ENCODE measurements around the gene RAB5B.

- TF ChIP-seq CTCF (conservative IDR thresholded peaks at IDR 0.05 in 1 of 2, IDR thresholded peaks at IDR 0.05 in 1 of 2; ENCODE audit: low read depth in 1 of 2, low read length in 2 of 2) (no peak), EZH2 (IDR thresholded peaks at IDR 0.05; ENCODE audit: low read length, missing control alignments) (no peak)
These were observed 21.5 kb downstream of the RAB5B start for GRCh38 chr12:55995366-55995765.

All from fibroblast of lung (primary cell).